Measurements from ENCODE around the gene HS6ST3. TPM values are rescaled to one million over a fixed set of nuclear protein-coding genes. Genes with fewer than 3 reads are reported as not detected.

The HS6ST3 gene
- total RNA-seq, 3 donors from 2014 or later = not detected

- DNase-seq (no peak), ATAC-seq (no peak)
- Mint-ChIP-seq H3K4me1 (ENCODE audit: low read depth) (no peaks in the 10 kb centered on the region), H3K9me3 (peaks cover 7% of the 10 kb centered on the region), H3K36me3 (ENCODE audit: insufficient read depth) (no peaks in the 10 kb centered on the region), H3K4me3 (no peak overlapping the region), H3K27me3 (ENCODE audit: low read depth) (no peaks in the 10 kb centered on the region)
Observed at GRCh38 chr13:96690998-96691397, 601.1 kb downstream of the HS6ST3 start.

DNA sequence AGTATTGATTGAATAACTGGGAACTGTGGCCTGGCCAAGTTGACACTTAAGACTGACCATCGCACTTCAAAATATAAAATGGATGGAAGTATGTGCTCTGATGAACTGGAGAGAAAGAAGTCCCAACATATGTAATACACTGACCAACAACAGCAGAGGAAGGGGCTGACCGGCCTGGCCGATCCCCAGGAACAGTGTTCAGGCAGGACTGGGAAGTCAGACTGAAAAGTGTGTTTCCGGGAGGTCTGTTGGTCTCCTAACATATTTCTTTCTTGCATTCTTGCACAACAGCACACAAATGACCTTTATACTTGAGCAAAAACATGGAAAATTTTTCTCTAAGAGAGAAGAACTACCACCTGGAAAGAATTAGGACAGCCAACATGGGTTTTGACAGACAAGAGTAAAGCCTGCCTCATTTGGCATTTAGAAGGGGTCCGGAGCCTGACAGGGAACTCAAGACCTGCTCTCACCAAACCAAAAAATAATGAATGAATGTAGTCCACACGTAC lies 606.5 kb downstream of the HS6ST3 start:
- no peak overlapping the region for H3K4me3 Mint-ChIP-seq
- H3K4me1 Mint-ChIP-seq (ENCODE audit: low read depth) = no peaks in the 10 kb centered on the region
- ATAC-seq (no peak), DNase-seq (no peak)
- H3K9me3 Mint-ChIP-seq = peaks cover 3% of the 10 kb centered on the region
- no peaks in the 10 kb centered on the region for H3K27me3 Mint-ChIP-seq (ENCODE audit: low read depth)
- no peaks in the 10 kb centered on the region for H3K36me3 Mint-ChIP-seq (ENCODE audit: insufficient read depth)

GRCh38 chr13:96700657-96701056 lies 610.8 kb downstream of the HS6ST3 start:
- DNase-seq = no peak
- Mint-ChIP-seq H3K9me3 (no peaks in the 10 kb centered on the region), H3K4me3 (no peak overlapping the region), H3K4me1 (ENCODE audit: low read depth) (no peaks in the 10 kb centered on the region), H3K27me3 (ENCODE audit: low read depth) (no peaks in the 10 kb centered on the region), H3K36me3 (ENCODE audit: insufficient read depth) (no peaks in the 10 kb centered on the region)
- no peak for ATAC-seq

DNA sequence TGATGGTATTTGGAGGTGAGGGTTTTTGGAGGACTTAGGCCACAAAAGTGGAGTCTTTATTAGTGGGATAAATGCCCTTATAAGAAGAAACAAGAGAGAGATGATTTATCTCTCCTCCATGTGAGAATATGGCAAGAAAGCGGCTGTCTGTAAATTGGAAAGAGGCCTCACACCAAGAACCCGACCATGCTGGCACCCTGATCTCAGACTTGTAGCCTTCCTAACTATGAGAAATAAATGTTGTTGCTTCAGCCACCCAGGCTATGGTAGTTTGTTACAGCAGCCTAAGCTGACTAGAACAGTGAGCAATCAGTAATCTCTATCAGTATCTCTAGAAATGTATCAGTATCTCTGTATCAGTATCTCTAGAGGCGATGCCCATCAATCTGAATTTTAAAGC lies 617.2 kb downstream of the HS6ST3 start:
- Mint-ChIP-seq H3K27me3 (ENCODE audit: low read depth) (no peaks in the 10 kb centered on the region), H3K4me1 (ENCODE audit: low read depth) (no peaks in the 10 kb centered on the region), H3K4me3 (no peak overlapping the region), H3K9me3 (no peaks in the 10 kb centered on the region), H3K36me3 (ENCODE audit: insufficient read depth) (no peaks in the 10 kb centered on the region)
- ATAC-seq = no peak
- DNase-seq = no peak

DNA sequence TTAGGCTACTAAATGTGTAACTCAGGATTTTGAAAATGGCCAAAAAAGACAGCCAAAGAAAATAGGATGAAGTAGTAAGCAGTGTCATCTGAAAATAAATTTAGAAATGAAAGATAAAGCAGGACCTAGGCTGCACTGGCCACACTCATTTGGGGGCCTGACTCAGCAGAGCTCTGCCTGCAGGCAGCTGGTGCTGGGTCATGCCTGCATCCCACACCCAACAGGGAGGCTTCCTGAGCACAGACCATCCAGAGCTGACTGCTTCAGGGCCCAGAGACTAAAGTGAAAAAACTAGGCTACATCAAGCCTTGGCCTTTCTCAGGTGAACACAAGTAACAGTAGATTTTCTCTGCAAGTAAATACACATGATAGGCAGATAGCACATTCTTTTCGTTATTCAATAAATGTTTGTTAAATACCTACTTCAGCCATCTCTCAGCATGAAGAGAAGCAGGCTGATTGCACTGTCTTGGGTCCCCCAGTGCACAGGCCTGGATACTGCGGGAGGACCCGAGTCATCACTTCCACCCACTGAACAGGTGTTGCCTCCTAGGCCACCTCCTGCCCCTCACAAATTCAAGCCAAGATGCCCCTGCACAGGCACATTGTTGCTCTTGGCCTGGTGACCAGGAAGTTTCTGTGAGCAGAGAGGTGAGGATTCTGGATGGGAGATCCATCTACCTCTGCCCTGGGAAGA lies 620.4 kb downstream of the HS6ST3 start:
- DNase-seq = no peak
- no peak for ATAC-seq
- H3K27me3 Mint-ChIP-seq (ENCODE audit: low read depth) = no peaks in the 10 kb centered on the region
- H3K4me3 Mint-ChIP-seq = no peak overlapping the region
- H3K4me1 Mint-ChIP-seq (ENCODE audit: low read depth) = no peaks in the 10 kb centered on the region
- no peaks in the 10 kb centered on the region for H3K36me3 Mint-ChIP-seq (ENCODE audit: insufficient read depth)
- no peaks in the 10 kb centered on the region for H3K9me3 Mint-ChIP-seq

DNA sequence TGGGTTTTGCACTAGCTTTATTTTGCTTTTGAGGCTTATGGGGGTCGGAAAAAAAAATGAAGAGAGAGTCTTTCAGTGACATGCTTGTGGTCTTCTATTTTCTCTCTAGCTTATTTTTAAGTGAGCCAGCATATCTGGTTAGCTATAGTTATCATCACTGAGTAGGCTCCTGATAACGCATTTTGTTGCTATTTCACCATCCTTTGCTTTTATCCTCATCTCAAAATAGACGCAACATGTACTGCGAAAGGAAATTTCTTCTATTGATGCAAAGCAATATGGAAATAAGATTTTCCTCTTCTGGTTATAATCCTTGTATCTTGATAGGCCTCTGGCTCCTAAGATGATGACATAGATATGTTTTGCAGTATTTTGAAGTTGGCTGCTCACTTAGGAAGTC lies 630.5 kb downstream of the HS6ST3 start:
- ATAC-seq = no peak
- Mint-ChIP-seq H3K4me3 (no peak overlapping the region), H3K27me3 (ENCODE audit: low read depth) (no peaks in the 10 kb centered on the region), H3K36me3 (ENCODE audit: insufficient read depth) (no peaks in the 10 kb centered on the region), H3K9me3 (no peaks in the 10 kb centered on the region), H3K4me1 (ENCODE audit: low read depth) (no peaks in the 10 kb centered on the region)
- DNase-seq = no peak

- no peak overlapping the region for H3K4me3 Mint-ChIP-seq
- H3K4me1 Mint-ChIP-seq (ENCODE audit: low read depth) = no peaks in the 10 kb centered on the region
- ATAC-seq (no peak), DNase-seq (no peak)
- no peaks in the 10 kb centered on the region for H3K36me3 Mint-ChIP-seq (ENCODE audit: insufficient read depth)
- H3K9me3 Mint-ChIP-seq = peaks cover 13% of the 10 kb centered on the region
- no peaks in the 10 kb centered on the region for H3K27me3 Mint-ChIP-seq (ENCODE audit: low read depth)
Observed at GRCh38 chr13:96726651-96727050, 636.7 kb downstream of the HS6ST3 start.

DNA sequence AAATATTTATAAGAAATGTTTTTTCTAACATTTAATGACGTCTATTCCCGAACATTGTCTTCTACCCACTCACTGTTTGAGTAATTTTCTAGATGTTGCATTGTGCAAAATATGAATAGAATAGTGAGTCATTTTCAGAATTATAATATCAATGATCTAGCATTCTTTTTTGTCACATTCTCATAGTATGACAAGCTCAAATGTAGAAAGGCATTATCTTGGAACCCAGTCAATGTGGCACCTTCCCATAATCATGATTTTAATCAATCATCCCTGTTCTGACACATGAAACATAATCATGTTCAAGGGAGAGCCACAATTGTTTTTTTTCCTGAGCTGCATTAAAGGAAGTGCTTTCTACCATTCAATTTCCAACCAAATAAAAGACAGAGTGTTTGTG lies 638.6 kb downstream of the HS6ST3 start:
- no peak for ATAC-seq
- Mint-ChIP-seq H3K27me3 (ENCODE audit: low read depth) (no peaks in the 10 kb centered on the region), H3K36me3 (ENCODE audit: insufficient read depth) (no peaks in the 10 kb centered on the region), H3K4me3 (no peak overlapping the region), H3K9me3 (peaks cover 13% of the 10 kb centered on the region), H3K4me1 (ENCODE audit: low read depth) (no peaks in the 10 kb centered on the region)
- DNase-seq = no peak

- H3K4me1 Mint-ChIP-seq (ENCODE audit: low read depth) = no peaks in the 10 kb centered on the region
- H3K4me3 Mint-ChIP-seq = no peak overlapping the region
- ATAC-seq (no peak), DNase-seq (no peak)
- H3K36me3 Mint-ChIP-seq (ENCODE audit: insufficient read depth) = no peaks in the 10 kb centered on the region
- H3K9me3 Mint-ChIP-seq = peaks cover 13% of the 10 kb centered on the region
- no peaks in the 10 kb centered on the region for H3K27me3 Mint-ChIP-seq (ENCODE audit: low read depth)
Observed at GRCh38 chr13:96730676-96731075, 640.8 kb downstream of the HS6ST3 start.

GRCh38 chr13:96734499-96734898 lies 644.6 kb downstream of the HS6ST3 start:
- ATAC-seq = no peak
- no peak overlapping the region for H3K4me3 Mint-ChIP-seq
- no peaks in the 10 kb centered on the region for H3K4me1 Mint-ChIP-seq (ENCODE audit: low read depth)
- no peaks in the 10 kb centered on the region for H3K27me3 Mint-ChIP-seq (ENCODE audit: low read depth)
- DNase-seq = no peak
- H3K36me3 Mint-ChIP-seq (ENCODE audit: insufficient read depth) = no peaks in the 10 kb centered on the region
- peaks cover 8% of the 10 kb centered on the region for H3K9me3 Mint-ChIP-seq

DNA sequence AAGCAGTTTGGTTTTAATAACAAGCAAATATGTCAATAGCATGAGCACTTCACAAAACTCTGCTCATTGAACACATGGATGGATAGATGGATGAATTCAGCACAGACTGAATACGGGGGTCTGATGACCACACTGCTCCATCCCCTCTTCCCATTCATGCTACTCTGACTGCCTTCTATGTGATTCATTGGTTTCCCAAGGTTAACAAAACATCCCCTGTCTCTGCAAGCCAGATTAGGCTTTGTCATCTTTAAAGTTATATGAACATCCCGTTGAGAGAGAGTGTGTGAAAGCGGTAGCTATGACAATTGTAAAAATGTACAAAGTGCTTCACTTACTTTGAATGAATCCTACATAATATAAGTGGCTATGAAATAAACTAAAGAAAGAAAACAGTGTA lies 651.9 kb downstream of the HS6ST3 start:
- H3K27me3 Mint-ChIP-seq (ENCODE audit: low read depth) = no peaks in the 10 kb centered on the region

GRCh38 chr13:96743296-96744089 lies 653.6 kb downstream of the HS6ST3 start:
- Mint-ChIP-seq H3K4me1 (ENCODE audit: low read depth) (no peaks in the 10 kb centered on the region), H3K4me3 (no peak overlapping the region), H3K9me3 (peaks cover 8% of the 10 kb centered on the region), H3K27me3 (ENCODE audit: low read depth) (no peaks in the 10 kb centered on the region), H3K36me3 (ENCODE audit: insufficient read depth) (no peaks in the 10 kb centered on the region)
- ATAC-seq (no peak), DNase-seq (no peak)

More for the DNA sequence above, 651.9 kb downstream of the HS6ST3 start:
- DNase-seq (no peak), ATAC-seq (no peak)
- H3K4me3 Mint-ChIP-seq = no peak overlapping the region
- H3K9me3 Mint-ChIP-seq = peaks cover 8% of the 10 kb centered on the region
- H3K4me1 Mint-ChIP-seq (ENCODE audit: low read depth) = no peaks in the 10 kb centered on the region
- no peaks in the 10 kb centered on the region for H3K36me3 Mint-ChIP-seq (ENCODE audit: insufficient read depth)

- Mint-ChIP-seq H3K36me3 (ENCODE audit: insufficient read depth) (no peaks in the 10 kb centered on the region), H3K9me3 (peaks cover 4% of the 10 kb centered on the region), H3K4me3 (no peak overlapping the region), H3K4me1 (ENCODE audit: low read depth) (no peaks in the 10 kb centered on the region), H3K27me3 (ENCODE audit: low read depth) (no peaks in the 10 kb centered on the region)
- ATAC-seq = no peak
- no peak for DNase-seq
Observed at GRCh38 chr13:96744367-96745331, 654.7 kb downstream of the HS6ST3 start.

DNA sequence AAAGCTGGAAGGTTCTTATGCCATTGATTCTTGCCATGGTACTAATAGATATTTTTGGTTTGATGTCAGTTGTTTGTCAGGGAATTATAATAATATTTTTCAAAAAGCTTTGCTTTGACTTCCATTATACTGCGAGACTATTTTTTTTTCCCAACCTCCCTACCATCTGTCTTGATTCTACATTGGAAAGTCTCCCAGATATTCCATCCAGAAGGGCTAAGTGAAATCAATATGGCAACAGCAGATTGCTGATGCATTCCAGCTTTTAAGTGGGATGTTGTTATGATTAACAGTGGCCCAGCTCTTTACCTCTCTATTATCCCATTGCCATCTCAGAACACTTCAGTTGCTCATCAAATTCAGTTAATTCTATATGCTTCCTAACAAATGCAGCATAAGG lies 657.0 kb downstream of the HS6ST3 start:
- H3K4me3 Mint-ChIP-seq = no peak overlapping the region
- no peak for ATAC-seq
- DNase-seq = no peak
- H3K36me3 Mint-ChIP-seq (ENCODE audit: insufficient read depth) = no peaks in the 10 kb centered on the region
- H3K9me3 Mint-ChIP-seq = no peaks in the 10 kb centered on the region
- no peaks in the 10 kb centered on the region for H3K27me3 Mint-ChIP-seq (ENCODE audit: low read depth)
- no peaks in the 10 kb centered on the region for H3K4me1 Mint-ChIP-seq (ENCODE audit: low read depth)
